Measurements from ENCODE around the gene MMP21.
A peak's percentile ranks its signal among the peaks of the same experiment; 100 is the strongest.

Gene MMP21

GRCh38 chr10:125775491-125776106 lies at the start of gene MMP21:
TSS of gene MMP21 (minus strand) at chr10:125775821. CDS start at chr10:125775821, 0 bp downstream.
- DNase-seq (ENCODE audit: low read depth in 2 of 2): no peak

GRCh38 chr10:125824736-125825135 lies 49.1 kb upstream of the MMP21 start:
- DNase-seq (ENCODE audit: low read depth in 2 of 2): no peak

GRCh38 chr10:125823663-125824251 lies 48.1 kb upstream of the MMP21 start:
- DNase-seq (ENCODE audit: low read depth in 2 of 2): no peak

GRCh38 chr10:125822878-125823662 lies 47.4 kb upstream of the MMP21 start, which contains the start of the genes BCCIP and UROS:
TSS of gene BCCIP (plus strand) at chr10:125823546. CDS start at chr10:125823558, 12 bp downstream.
TSS of gene UROS (minus strand) at chr10:125823258. CDS start at chr10:125816499, 6,759 bp downstream.
- DNase-seq (ENCODE audit: low read depth in 2 of 2): peak; percentile 82 to 86

- no peak for DNase-seq (ENCODE audit: low read depth in 2 of 2)
Observed at GRCh38 chr10:125820701-125821100, 45.1 kb upstream of the MMP21 start.

GRCh38 chr10:125817337-125817946 lies 41.8 kb upstream of the MMP21 start:
- DNase-seq (ENCODE audit: low read depth in 2 of 2): no peak

- no peak for DNase-seq (ENCODE audit: low read depth in 2 of 2)
Observed at GRCh38 chr10:125816548-125816947, 40.9 kb upstream of the MMP21 start.

GRCh38 chr10:125815764-125816163 lies 40.1 kb upstream of the MMP21 start:
- no peak for DNase-seq (ENCODE audit: low read depth in 2 of 2)

GRCh38 chr10:125812128-125812750 lies 36.6 kb upstream of the MMP21 start:
- no peak for DNase-seq (ENCODE audit: low read depth in 2 of 2)

GRCh38 chr10:125811251-125811650 lies 35.6 kb upstream of the MMP21 start:
- DNase-seq (ENCODE audit: low read depth in 2 of 2): no peak

GRCh38 chr10:125808047-125808446 lies 32.4 kb upstream of the MMP21 start:
- DNase-seq (ENCODE audit: low read depth in 2 of 2): no peak

GRCh38 chr10:125802739-125803138 lies 27.1 kb upstream of the MMP21 start:
- DNase-seq (ENCODE audit: low read depth in 2 of 2): no peak

- DNase-seq (ENCODE audit: low read depth in 2 of 2): no peak
Observed at GRCh38 chr10:125802131-125802530, 26.5 kb upstream of the MMP21 start.

- no peak for DNase-seq (ENCODE audit: low read depth in 2 of 2)
Observed at GRCh38 chr10:125801574-125801973, 26.0 kb upstream of the MMP21 start.

- DNase-seq (ENCODE audit: low read depth in 2 of 2): no peak
Observed at GRCh38 chr10:125799451-125800182, 24.0 kb upstream of the MMP21 start.

- DNase-seq (ENCODE audit: low read depth in 2 of 2): no peak
Observed at GRCh38 chr10:125797994-125798662, 22.5 kb upstream of the MMP21 start.

GRCh38 chr10:125797424-125797823 lies 21.8 kb upstream of the MMP21 start:
- DNase-seq (ENCODE audit: low read depth in 2 of 2): no peak

GRCh38 chr10:125795637-125796190 lies 20.1 kb upstream of the MMP21 start:
- DNase-seq (ENCODE audit: low read depth in 2 of 2): no peak

GRCh38 chr10:125795128-125795527 lies 19.5 kb upstream of the MMP21 start:
- no peak for DNase-seq (ENCODE audit: low read depth in 2 of 2)

All from stimulated activated CD8-positive, alpha-beta memory T cell treated with anti-CD3 and anti-CD28 coated beads, Interleukin-7, amount 100 ng/mL, for 4 hours (primary cell).